Activated naive CD4-positive, alpha-beta T cell treated with anti-CD3 and anti-CD28 coated beads for 36 hours (primary cell): ENCODE data around the gene ZNF618. TPM values are rescaled to one million over a fixed set of nuclear protein-coding genes. Genes with fewer than 3 reads are reported as not detected.

Source experiments
- CTCF ChIA-PET: fragments of 350-600 bp; sonication (Branson Sonifier 250); formaldehyde crosslinking; loops from one replicate; lab custom pipeline; 2021; ENCODE audit warnings: antibody characterized with exemption; lab: Charles Lee
- DNase-seq: peaks from one replicate; pipeline ENCODE4 v3.0.0-alpha.2; 2020
- H3K27ac Mint-ChIP-seq: one replicate; pipeline ENCODE4 v1.8.0; 2021; ENCODE audit warnings: mild to moderate bottlenecking, mixed read lengths
- H3K27me3 Mint-ChIP-seq: one replicate; pipeline ENCODE4 v1.8.0; 2021; ENCODE audit warnings: low read depth, mixed read lengths
- H3K36me3 Mint-ChIP-seq: one replicate; pipeline ENCODE4 v1.8.0; 2021; ENCODE audit warnings: low read depth, mixed read lengths
- H3K4me1 Mint-ChIP-seq: one replicate; pipeline ENCODE4 v1.8.0; 2021; ENCODE audit warnings: low read depth, mixed read lengths
- H3K4me3 Mint-ChIP-seq: one replicate; pipeline ENCODE4 v1.8.0; 2021; ENCODE audit warnings: mild to moderate bottlenecking, moderate library complexity, mixed read lengths
- H3K9me3 Mint-ChIP-seq: one replicate; pipeline ENCODE4 v1.8.0; 2021; ENCODE audit warnings: mixed read lengths
- intact Hi-C: fragments of 100-400 bp; cut with micrococcal nuclease; formaldehyde crosslinking; loops from one replicate; pipeline ENCODE4 v1.15.1; 2023
- total RNA-seq, 2 experiments: library from RNA; stranded (reverse); gene quantifications; one replicate each; pipeline ENCODE4 v1.2.3, GENCODE V29; 2021

Gene ZNF618
- total RNA-seq, 2 experiments from 2014 or later = 0.02 to 0.10 TPM

GRCh38 chr9:114098021-114098935, 222.2 kb downstream of the ZNF618 start:
- no peak overlapping the region for H3K4me3 Mint-ChIP-seq
- CTCF ChIA-PET = interaction anchor here (1.3 to 1.5 kb wide), 2 partner anchors 14 to 16 kb away, joined by 3 to 6 read pairs; no protein-coding TSS in a partner anchor
- no peaks in the 10 kb centered on the region for H3K36me3 Mint-ChIP-seq
- peaks cover 7% of the 10 kb centered on the region for H3K9me3 Mint-ChIP-seq
- H3K4me1 Mint-ChIP-seq = peaks cover 6% of the 10 kb centered on the region
- peaks cover 38% of the 10 kb centered on the region for H3K27me3 Mint-ChIP-seq
- intact Hi-C loops = no loop called here
- DNase-seq = peak; percentile 25
- no peak overlapping the region for H3K27ac Mint-ChIP-seq

GRCh38 chr9:114098936-114099668, 223.0 kb downstream of the ZNF618 start, which contains the start of gene KIF12:
TSS of gene KIF12 (minus strand) at chr9:114099292. CDS start at chr9:114099276, 16 bp downstream.
- peaks cover 35% of the 10 kb centered on the region for H3K27me3 Mint-ChIP-seq
- no peak within 1 kb of the TSS for H3K27ac Mint-ChIP-seq
- peaks cover 6% of the 10 kb centered on the region for H3K4me1 Mint-ChIP-seq
- no peaks in the 10 kb centered on the region for H3K36me3 Mint-ChIP-seq
- DNase-seq = no peak
- intact Hi-C loops = no loop called here
- H3K4me3 Mint-ChIP-seq = no peak within 1 kb of the TSS
- peaks cover 7% of the 10 kb centered on the region for H3K9me3 Mint-ChIP-seq
- CTCF ChIA-PET = interaction anchor here (1.1 kb wide), 2 partner anchors 11 to 17 kb away, joined by 3 to 4 read pairs; no protein-coding TSS in a partner anchor

GRCh38 chr9:114099669-114100270, 223.7 kb downstream of the ZNF618 start:
- DNase-seq = no peak
- intact Hi-C loops = no loop called here
- Mint-ChIP-seq H3K27ac (no peak overlapping the region), H3K36me3 (no peaks in the 10 kb centered on the region), H3K9me3 (peaks cover 7% of the 10 kb centered on the region), H3K4me3 (no peak overlapping the region), H3K27me3 (peaks cover 35% of the 10 kb centered on the region), H3K4me1 (peaks cover 6% of the 10 kb centered on the region)
- CTCF ChIA-PET = interaction anchor here (1.1 kb wide), 2 partner anchors 10 to 17 kb away, joined by 3 to 4 read pairs; no protein-coding TSS in a partner anchor

GRCh38 chr9:114100536-114100935, 224.4 kb downstream of the ZNF618 start:
- H3K4me1 Mint-ChIP-seq = peaks cover 6% of the 10 kb centered on the region
- H3K4me3 Mint-ChIP-seq = no peak overlapping the region
- intact Hi-C loops = no loop called here
- H3K36me3 Mint-ChIP-seq = no peaks in the 10 kb centered on the region
- peaks cover 7% of the 10 kb centered on the region for H3K9me3 Mint-ChIP-seq
- peaks cover 32% of the 10 kb centered on the region for H3K27me3 Mint-ChIP-seq
- DNase-seq = no peak
- H3K27ac Mint-ChIP-seq = no peak overlapping the region
- CTCF ChIA-PET = interaction anchor here (1.1 kb wide), 2 partner anchors 18 kb away, joined by 3 to 4 read pairs; no protein-coding TSS in a partner anchor

- no peak for DNase-seq
- peaks cover 3% of the 10 kb centered on the region for H3K4me1 Mint-ChIP-seq
- H3K4me3 Mint-ChIP-seq = no peak overlapping the region
- no peak overlapping the region for H3K27ac Mint-ChIP-seq
- CTCF ChIA-PET = interaction anchor here (0.7 to 1.7 kb wide), 3 partner anchors 20 to 189 kb away, joined by 3 to 6 read pairs (median 4); no protein-coding TSS in a partner anchor
- peaks cover 14% of the 10 kb centered on the region for H3K27me3 Mint-ChIP-seq
- H3K36me3 Mint-ChIP-seq = no peaks in the 10 kb centered on the region
- intact Hi-C loops = no loop called here
- peaks cover 7% of the 10 kb centered on the region for H3K9me3 Mint-ChIP-seq
These were observed 226.4 kb downstream of the ZNF618 start for GRCh38 chr9:114102484-114102883.

GRCh38 chr9:114105236-114105635, 229.1 kb downstream of the ZNF618 start:
- no peak overlapping the region for H3K4me3 Mint-ChIP-seq
- no peak overlapping the region for H3K27ac Mint-ChIP-seq
- H3K27me3 Mint-ChIP-seq = peaks cover 6% of the 10 kb centered on the region
- no peak for DNase-seq
- no peaks in the 10 kb centered on the region for H3K4me1 Mint-ChIP-seq
- intact Hi-C loops = no loop called here
- CTCF ChIA-PET = interaction anchor here (1.2 to 4.9 kb wide), 3 partner anchors 22 to 209 kb away, joined by 3 to 38 read pairs (median 10); no protein-coding TSS in a partner anchor
- H3K36me3 Mint-ChIP-seq = no peaks in the 10 kb centered on the region
- peaks cover 7% of the 10 kb centered on the region for H3K9me3 Mint-ChIP-seq

Other genes starting within 250 kb of the ZNF618 start
- not detected for gene AMBP, start 202.0 kb downstream of the ZNF618 start, total RNA-seq
- gene KIF12, start 223.0 kb downstream of the ZNF618 start, total RNA-seq = not detected